ENCODE results near the gene SMYD3.

SMYD3 gene

GRCh38 chr1:245855846-245856730 is 651.0 kb downstream of the SMYD3 start:
- no peak for TF ChIP-seq CTCF (IDR thresholded peaks at IDR 0.05)
- Histone ChIP-seq H3K4me2 (ENCODE audit: low read length) (no peak overlapping the region), H3K79me2 (no peaks in the 10 kb centered on the region), H3K4me3 (ENCODE audit: low read depth, low read length) (no peak overlapping the region), H3K4me1 (no peaks in the 10 kb centered on the region), H3K27ac (no peak overlapping the region), H3K9me3 (ENCODE audit: control insufficient read depth, low read length) (no peaks in the 10 kb centered on the region), H3K9ac (no peak overlapping the region), H2AFZ (no peak overlapping the region), H3K36me3 (ENCODE audit: control insufficient read depth, insufficient read depth, low read length) (no peaks in the 10 kb centered on the region), H3K27me3 (ENCODE audit: control insufficient read depth, insufficient read depth, low read length) (no peaks in the 10 kb centered on the region)

GRCh38 chr1:245853291-245853690 is 653.8 kb downstream of the SMYD3 start:
- H3K9ac ChIP-seq: no peak overlapping the region
- H3K79me2 ChIP-seq: no peaks in the 10 kb centered on the region
- H3K36me3 ChIP-seq (ENCODE audit: control insufficient read depth, insufficient read depth, low read length): no peaks in the 10 kb centered on the region
- H3K4me3 ChIP-seq (ENCODE audit: low read depth, low read length): no peak overlapping the region
- H3K9me3 ChIP-seq (ENCODE audit: control insufficient read depth, low read length): no peaks in the 10 kb centered on the region
- no peak overlapping the region for H3K27ac ChIP-seq
- H3K4me2 ChIP-seq (ENCODE audit: low read length): no peak overlapping the region
- no peak for TF ChIP-seq CTCF (IDR thresholded peaks at IDR 0.05)
- H2AFZ ChIP-seq: no peak overlapping the region
- H3K4me1 ChIP-seq: no peaks in the 10 kb centered on the region
- H3K27me3 ChIP-seq (ENCODE audit: control insufficient read depth, insufficient read depth, low read length): no peaks in the 10 kb centered on the region

DNA sequence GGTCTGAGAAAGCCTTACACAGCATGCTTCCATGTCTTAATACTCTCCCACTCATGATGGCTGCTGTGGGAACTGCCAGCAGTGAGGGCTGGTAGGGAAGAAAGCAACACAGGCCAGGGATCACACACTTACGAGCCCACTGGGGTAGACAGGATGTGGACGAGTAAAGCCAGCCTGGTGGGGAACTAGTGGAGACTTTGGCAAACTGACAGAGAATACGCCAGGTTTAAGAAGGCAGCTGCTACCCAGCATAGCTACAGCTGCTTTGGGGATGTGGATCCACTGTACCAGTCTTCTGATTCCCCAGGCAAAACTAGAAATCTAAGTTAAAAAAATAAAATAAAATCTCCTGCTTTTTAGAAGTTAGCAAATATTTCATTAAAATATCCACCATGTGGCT is 664.0 kb downstream of the SMYD3 start:
- no peak for TF ChIP-seq CTCF (IDR thresholded peaks at IDR 0.05)
- no peaks in the 10 kb centered on the region for H3K36me3 ChIP-seq (ENCODE audit: control insufficient read depth, insufficient read depth, low read length)
- H3K4me2 ChIP-seq (ENCODE audit: low read length): no peak overlapping the region
- H3K4me3 ChIP-seq (ENCODE audit: low read depth, low read length): no peak overlapping the region
- no peak overlapping the region for H2AFZ ChIP-seq
- no peaks in the 10 kb centered on the region for H3K27me3 ChIP-seq (ENCODE audit: control insufficient read depth, insufficient read depth, low read length)
- H3K27ac ChIP-seq: no peak overlapping the region
- H3K9me3 ChIP-seq (ENCODE audit: control insufficient read depth, low read length): no peaks in the 10 kb centered on the region
- H3K4me1 ChIP-seq: no peaks in the 10 kb centered on the region
- no peak overlapping the region for H3K9ac ChIP-seq
- no peaks in the 10 kb centered on the region for H3K79me2 ChIP-seq

DNA sequence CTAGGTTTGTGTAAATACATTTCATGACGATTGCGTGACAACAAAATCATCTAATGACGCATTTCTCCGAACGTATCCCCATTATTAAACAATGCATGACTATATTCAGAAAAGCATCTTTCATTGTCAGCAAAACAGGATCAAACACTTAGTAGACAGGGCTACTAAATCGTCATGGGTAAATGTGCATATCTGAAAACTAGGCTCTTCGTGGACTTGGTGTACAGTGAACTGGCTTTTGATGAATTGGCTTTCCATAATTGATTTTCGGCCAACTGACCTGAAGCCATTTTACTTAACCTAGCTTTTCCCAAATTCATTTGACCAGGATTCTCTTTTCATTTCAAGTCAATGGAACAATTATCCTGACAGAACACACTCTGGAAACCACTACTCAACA is 665.0 kb downstream of the SMYD3 start:
- no peak overlapping the region for H2AFZ ChIP-seq
- no peaks in the 10 kb centered on the region for H3K9me3 ChIP-seq (ENCODE audit: control insufficient read depth, low read length)
- no peaks in the 10 kb centered on the region for H3K36me3 ChIP-seq (ENCODE audit: control insufficient read depth, insufficient read depth, low read length)
- no peaks in the 10 kb centered on the region for H3K4me1 ChIP-seq
- H3K27me3 ChIP-seq (ENCODE audit: control insufficient read depth, insufficient read depth, low read length): no peaks in the 10 kb centered on the region
- no peak overlapping the region for H3K4me2 ChIP-seq (ENCODE audit: low read length)
- no peak overlapping the region for H3K4me3 ChIP-seq (ENCODE audit: low read depth, low read length)
- TF ChIP-seq CTCF (IDR thresholded peaks at IDR 0.05): no peak
- no peak overlapping the region for H3K9ac ChIP-seq
- H3K79me2 ChIP-seq: no peaks in the 10 kb centered on the region
- no peak overlapping the region for H3K27ac ChIP-seq

GRCh38 chr1:245840971-245841370 is 666.1 kb downstream of the SMYD3 start:
- H3K79me2 ChIP-seq: no peaks in the 10 kb centered on the region

More at GRCh38 chr1:245840971-245841370, 666.1 kb downstream of the SMYD3 start:
- TF ChIP-seq CTCF (IDR thresholded peaks at IDR 0.05): no peak
- H3K4me1 ChIP-seq: no peaks in the 10 kb centered on the region
- no peak overlapping the region for H3K27ac ChIP-seq
- H3K4me2 ChIP-seq (ENCODE audit: low read length): no peak overlapping the region
- H3K9ac ChIP-seq: no peak overlapping the region
- no peak overlapping the region for H2AFZ ChIP-seq
- no peaks in the 10 kb centered on the region for H3K27me3 ChIP-seq (ENCODE audit: control insufficient read depth, insufficient read depth, low read length)
- no peaks in the 10 kb centered on the region for H3K9me3 ChIP-seq (ENCODE audit: control insufficient read depth, low read length)
- H3K36me3 ChIP-seq (ENCODE audit: control insufficient read depth, insufficient read depth, low read length): no peaks in the 10 kb centered on the region
- H3K4me3 ChIP-seq (ENCODE audit: low read depth, low read length): no peak overlapping the region
